GM19099 (cell line): ENCODE data around the gene MAP2K5.

Experiments used
- POLR2A ChIP-seq: IDR thresholded peaks from 3 replicates; pipeline ENCODE4 v1.6.1; 2011; ENCODE audit warnings: low read depth; ENCODE audit not compliant: insufficient read length; ENCODE audit errors: extremely low read depth

Gene MAP2K5

DNA sequence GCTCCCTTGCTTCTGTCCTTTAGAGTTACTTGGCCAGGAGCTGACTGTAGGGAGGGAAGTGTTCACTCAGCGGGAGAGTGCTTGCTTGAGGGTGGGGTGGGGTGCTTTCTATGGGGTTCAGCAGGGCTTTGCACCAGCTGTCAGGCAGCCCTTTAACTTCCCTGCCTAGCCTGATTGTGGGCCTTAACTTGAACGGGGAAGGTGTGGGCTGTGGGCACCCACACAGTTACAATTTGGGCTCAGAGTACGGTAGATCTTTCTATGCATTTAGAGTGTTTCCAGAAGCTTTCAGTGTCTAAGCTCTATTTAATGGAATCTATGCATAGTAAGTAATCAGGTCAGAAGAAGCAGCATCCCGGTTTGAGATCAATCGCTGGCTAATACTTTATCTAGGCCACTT, 234.6 kb downstream of the MAP2K5 start:
- no peak for TF ChIP-seq POLR2A

DNA sequence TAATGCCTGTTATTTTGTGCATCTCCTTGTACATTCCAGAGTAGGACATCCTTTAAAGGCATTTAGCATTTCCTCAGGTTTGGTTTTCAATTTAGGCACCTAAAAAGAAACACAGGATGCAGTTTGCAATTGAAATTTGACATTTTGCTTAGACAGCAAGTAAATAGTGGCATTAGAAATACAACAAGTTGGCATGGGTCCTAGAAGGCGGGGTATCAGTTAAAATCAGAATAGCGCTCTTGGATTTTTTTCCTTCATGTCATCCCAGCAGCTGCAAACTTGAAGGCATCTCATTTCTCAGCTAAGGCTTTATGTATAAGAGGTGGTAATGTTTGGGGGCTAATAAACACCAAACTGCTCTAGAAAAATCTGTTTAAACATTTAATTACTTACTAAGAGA, 235.3 kb downstream of the MAP2K5 start:
- TF ChIP-seq POLR2A: no peak

DNA sequence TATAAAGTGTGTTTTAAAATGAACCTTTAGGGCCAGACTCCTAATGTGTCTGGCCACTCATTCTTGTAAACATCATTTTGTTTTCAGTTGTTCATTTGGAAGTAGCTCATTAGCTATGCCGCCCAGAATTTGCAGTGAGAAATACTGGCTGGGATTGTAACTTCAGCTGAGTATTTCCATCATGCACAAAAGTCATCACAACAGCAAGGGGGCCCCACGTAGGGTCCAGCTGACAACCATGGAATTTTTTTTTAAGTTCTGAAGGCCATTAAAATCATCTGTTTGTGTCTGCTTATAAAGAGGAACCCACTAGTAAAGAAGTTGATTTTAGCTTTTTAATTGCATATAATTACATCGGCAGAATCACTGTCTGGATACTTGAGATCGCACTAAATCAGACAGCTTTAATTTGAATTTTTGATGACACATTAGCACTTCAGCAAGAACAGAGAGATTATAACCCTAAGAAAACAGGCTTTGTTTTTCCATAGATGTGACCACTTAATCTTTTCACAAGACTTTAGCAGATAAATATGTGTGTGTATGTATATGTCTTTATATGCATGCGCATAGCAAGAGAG, 236.6 kb downstream of the MAP2K5 start:
- TF ChIP-seq POLR2A: no peak

DNA sequence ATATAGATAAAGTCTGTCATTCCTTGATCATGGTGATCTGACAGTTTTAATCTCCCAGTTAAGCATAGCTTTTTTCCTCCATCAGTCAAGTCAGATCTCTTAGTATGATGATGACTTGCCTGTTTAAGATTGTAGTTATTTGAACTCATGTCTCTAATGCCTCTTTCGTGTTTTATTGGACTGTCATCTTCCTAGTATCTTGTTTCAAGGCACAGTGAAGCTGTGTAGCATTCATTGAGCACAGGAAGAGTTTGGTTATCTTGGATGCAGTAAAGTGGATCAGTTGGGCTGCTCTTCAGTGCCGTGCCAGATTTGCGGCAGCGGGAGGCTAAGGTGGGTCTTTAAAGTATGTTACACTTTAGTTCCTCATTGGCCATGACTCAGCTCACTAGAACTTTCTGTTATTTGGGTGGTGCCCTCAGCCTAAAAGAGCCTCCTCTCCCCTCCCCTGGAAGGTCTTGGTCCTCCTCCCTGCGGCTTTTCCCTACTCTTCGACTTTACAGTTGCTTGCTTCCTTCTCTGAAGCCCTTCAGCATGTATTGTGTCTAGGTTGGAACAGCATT, 237.1 kb downstream of the MAP2K5 start:
- no peak for TF ChIP-seq POLR2A

DNA sequence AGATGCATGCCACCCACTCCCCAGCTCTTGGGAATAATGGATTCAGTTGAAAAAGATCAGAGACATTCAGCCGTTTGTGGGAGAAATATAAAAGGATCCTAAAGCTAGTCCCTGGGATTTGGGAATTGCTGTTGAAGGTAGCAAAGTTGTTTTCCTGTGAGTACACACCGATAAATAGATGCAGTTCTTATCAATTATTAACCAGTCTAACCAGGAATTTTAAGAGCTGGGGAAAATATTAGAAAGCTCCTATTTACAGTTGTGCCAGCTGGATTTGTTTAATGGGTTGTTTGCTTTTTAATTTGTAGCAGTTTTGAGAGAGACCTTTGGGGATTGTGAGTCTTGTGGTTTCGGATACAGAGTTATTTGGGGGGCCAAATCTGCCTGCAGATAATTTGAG, 238.6 kb downstream of the MAP2K5 start:
- no peak for TF ChIP-seq POLR2A

DNA sequence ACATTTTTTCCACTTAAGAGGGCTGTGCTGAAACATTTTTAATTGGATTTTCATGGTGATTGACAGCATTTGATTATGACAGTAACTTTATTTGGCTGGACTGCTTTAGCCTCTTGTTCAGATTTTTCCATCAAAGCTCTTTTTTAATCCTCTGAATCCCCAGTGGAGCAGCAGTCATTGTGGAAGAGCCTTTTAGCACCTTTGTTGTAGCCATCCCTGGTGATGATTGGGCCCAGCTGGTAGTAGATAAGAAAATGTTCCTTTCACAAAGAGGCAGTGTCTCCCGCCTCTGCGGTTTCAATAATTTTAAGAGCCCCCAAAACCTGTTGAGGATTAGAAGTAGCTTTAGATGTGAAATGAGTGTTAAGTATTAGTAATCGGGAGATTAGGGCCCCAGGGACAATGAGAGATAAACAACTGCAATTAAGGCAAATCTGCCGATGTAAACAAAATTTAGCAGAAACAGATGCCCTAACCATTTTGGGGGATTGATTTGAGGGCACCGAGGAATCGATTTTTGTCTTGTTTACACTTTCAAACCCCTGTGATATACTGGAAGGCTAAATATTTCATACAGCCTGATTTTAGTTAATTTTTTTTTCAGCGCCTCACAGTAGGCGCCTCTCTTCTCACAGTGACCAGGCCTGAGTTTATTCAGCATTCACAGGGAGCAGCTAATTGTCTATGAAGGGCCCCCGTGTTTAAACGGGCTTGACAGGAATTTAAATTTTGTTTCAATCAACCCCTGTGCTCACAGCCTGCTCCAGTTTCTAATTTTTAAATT, 239.6 kb downstream of the MAP2K5 start:
- no peak for TF ChIP-seq POLR2A

DNA sequence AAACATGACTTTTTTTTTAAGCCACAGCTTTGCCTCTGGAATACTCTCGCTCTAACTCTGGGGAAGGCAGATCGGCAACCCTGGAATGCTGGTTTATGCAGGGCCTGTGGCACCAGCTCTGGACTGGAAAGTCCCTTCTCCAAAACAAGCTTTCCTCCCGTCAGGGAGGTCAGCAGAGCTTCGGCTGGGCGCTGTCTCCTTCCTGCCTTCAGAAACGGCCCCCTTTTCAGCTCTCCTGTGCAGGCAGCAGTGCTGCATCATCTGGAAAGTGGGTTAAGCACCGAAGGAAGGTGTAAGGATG, 240.1 kb downstream of the MAP2K5 start:
- TF ChIP-seq POLR2A: no peak

DNA sequence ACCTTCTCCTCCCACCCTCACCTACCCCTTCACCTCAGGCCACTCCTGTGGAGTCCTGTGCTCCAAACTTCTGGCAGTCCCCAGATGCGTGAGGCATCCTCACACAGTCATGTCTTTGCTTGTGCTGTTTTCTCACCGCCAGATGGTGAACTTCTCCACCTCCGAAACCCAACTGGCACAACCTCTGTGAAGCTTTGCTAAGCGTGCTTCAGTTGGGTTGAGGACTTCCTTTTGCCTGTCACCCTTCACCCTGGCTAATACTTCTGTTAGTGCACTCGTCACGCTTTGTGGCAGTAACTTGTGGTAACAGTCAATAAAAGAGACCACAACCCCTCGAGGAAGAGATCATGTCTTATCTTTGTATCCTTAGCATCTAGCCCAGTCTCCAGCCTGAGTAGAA, 240.8 kb downstream of the MAP2K5 start:
- TF ChIP-seq POLR2A: no peak

DNA sequence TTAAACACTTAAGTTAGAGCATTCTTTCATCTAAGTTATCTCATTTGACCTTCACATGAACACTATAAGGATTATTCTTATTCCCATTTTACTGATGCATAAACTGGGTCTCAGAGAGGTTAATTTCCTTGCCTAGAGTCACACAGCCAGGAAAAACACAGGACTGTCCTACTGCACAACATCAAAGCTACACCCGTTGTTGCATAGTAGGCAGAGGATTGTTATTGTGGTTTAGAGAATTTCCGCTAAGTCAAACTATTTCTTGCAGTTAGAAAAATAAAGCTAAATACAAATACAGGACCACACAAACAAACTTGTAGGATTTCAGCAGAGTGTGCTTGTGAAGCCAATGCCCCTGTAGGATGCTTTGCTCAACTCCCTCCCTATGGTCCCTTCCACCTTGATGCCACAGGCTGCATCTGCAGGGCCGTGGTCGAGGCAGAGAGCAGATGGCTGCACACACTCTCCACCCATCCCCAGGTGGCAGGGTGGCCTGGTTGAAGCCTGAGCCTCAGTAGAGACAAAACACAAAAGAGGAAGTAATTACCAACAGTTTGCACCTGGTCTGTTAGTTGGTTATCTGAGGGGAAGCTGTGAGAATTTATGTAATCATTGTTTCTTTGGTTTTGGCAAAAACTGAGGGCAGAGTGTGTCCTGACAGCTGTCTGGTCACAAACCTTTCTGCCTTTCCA, 241.7 kb downstream of the MAP2K5 start:
- TF ChIP-seq POLR2A: no peak

DNA sequence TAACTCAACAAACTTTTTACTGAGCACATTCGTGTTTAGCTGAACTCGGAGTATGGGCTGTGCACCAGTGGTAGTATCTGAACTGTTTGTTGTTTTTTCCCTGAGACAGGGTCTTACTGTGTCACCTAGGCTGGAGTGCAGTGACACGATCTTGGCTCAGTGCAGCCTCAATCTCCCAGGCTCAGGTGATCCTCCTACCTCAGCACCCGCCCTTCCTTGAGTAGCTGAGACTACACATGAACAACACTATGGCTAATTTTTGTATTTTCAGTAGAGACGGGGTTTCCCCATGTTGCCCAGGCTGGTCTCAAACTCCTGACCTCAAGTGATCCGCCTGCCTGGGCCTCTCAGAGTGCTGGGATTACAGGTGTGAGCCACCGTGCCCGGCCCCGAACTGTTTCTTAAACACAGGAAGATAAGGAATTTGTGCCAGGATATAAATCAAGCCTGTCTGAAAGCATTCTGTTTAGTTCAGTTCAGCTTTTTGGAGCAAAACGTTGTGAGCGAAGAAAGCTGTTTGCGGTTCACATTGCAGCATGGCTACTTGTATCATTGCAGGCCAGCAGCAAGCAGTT, 242.4 kb downstream of the MAP2K5 start:
- TF ChIP-seq POLR2A: no peak

DNA sequence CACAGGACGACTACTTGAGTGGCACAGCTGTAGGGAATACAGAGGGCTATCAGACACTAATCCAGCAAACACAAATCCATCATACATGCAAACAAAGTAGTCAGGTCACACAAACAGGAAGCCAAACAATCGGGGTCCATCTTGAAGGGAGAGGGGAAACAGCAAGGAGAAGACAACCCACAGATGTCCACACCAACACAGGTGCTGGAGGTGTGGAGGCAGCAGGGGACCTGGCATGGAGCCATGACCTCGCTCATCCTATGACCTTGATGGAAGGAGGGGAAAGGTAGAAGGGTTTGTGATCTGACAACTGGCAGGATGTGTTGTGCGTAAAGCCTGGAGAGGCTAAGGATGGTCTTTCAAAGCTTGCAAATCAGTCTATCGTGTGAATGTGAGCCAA, 242.9 kb downstream of the MAP2K5 start:
- TF ChIP-seq POLR2A: no peak

DNA sequence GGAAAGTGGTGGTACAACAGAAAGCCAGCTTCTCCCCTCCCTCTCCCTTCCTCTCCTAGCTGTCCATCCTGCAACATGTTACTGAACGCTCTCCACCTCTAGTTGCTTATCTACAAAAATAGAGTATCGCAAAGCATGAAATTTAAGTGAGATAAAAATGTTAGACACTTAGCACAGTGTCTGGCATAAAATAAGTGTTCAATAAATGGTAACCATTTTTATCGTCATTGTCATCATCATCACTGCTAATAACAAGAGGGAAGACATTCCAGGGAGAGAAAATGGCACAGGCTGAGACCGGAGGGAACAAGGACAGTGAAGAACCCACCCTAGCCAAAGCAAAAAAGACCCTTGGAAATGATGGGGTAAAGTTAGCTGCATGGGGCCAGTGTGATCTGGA, 244.1 kb downstream of the MAP2K5 start:
- no peak for TF ChIP-seq POLR2A

DNA sequence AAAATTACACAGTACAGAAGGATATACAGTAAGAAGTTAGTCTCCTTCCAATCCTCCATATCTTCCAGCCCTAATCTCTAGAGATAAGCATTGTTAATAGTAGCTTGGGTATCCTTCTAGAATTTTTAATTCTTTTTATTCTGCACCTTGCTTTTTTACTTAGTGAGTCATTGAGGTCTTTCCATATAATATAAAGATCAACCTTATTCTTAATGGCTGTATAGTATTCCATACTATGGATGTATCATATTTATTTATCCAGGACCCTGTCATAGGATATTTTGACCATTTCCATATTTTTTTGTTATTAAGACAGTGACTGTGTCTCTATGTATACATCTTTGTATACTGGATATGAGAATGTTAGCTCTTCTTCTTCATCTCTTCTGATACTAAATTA, 246.5 kb downstream of the MAP2K5 start:
- no peak for TF ChIP-seq POLR2A

DNA sequence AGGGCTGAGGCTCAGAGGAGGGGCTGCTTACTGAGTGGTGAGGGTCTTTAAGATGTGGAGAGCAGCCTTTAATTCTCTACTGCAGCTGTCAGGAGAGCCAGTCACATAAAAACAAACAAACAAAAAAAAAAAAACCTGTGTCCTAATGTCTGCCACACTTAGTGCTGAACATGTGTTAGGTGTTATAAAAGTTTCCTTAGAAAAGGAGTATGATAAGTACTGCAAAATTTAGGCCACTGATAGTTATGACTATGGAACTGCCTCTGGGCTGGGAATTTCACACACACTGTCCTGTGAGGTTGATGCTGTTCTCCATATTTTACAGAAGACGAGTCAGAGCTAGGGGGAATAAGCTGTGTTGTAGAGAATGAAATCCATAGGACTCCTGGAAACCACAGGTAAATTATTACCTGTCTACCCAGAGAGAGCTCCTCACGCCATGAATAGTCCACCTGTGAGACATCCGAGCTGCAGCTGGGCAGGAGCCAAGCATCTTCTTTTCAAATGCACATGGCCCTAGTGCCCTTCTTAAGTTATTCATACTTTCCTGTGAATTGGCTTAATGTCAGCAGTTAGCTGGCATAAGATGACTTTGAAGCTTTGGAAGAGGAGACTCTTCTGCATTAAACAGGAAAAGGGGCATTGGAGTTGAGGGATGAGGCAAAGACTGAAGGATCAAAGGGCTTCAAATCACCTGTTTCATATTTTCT, 248.3 kb downstream of the MAP2K5 start:
- TF ChIP-seq POLR2A: no peak
